HepG2 (cell line): ENCODE results near the gene S100A9. TPM values are rescaled to one million over a fixed set of nuclear protein-coding genes. Genes with fewer than 3 reads are reported as not detected.

Experiments
- ATAC-seq: fragments of 200-7000 bp; cut with Tn5 transposase; 3 replicates; pipeline ENCODE4 v1.9.1; 2020; ENCODE audit warnings: mild to moderate bottlenecking, moderate library complexity
- BruUV-seq: library from RNA; stranded (reverse); fragments of 400-500 nt; replicated peaks from 2 replicates; lab custom pipeline; 2021; lab: Mats Ljungman, UMichigan
- CTCF ChIA-PET: fragments of 300-600 bp; formaldehyde crosslinking; extraction: SDS; loops from one replicate; lab custom pipeline; 2021; ENCODE audit warnings: low total read pairs, inconsistent platforms, low intra/inter-chr PET ratio; lab: Yijun Ruan, JAX
- POLR2A ChIA-PET: fragments of 350-600 bp; sonication (Branson Sonifier 250); formaldehyde crosslinking; loops from one replicate; lab custom pipeline; 2020; ENCODE audit warnings: antibody characterized with exemption, inconsistent platforms; lab: Yijun Ruan, JAX
- DNase-seq: peaks from one replicate; pipeline ENCODE4 v3.0.0-alpha.2; 2015; ENCODE audit warnings: low spot score
- FAIRE-seq: peaks from 3 replicates; lab custom pipeline; 2011; peaks lifted over from hg19 to GRCh38; lab: Jason Lieb, UNC
- H2AFZ ChIP-seq: one replicate; pipeline ENCODE4 v1.6.1; 2011; ENCODE audit warnings: low read length, inconsistent platforms
- H3K27ac ChIP-seq: fragments of 300-600 bp; 3 replicates; pipeline ENCODE4 v1.8.0; 2011; ENCODE audit warnings: mixed run types, mild to moderate bottlenecking, mixed read lengths, low read length, inconsistent platforms; ENCODE audit not compliant: insufficient read depth; ENCODE audit errors: extremely low read length
- H3K27me3 ChIP-seq, 2 experiments: fragments of 200-600 bp in 1 of 2; 2 replicates in 1 of 2; 3 replicates in 1 of 2; pipeline versions ENCODE4 v1.6.0 to v1.8.0; 2011; ENCODE audit warnings: low read length in 2 of 2, mild to moderate bottlenecking in 2 of 2, moderate library complexity in 2 of 2, inconsistent platforms in 1 of 2; ENCODE audit not compliant: insufficient read depth in 2 of 2, control insufficient read depth in 1 of 2
- H3K36me3 ChIP-seq, 2 experiments: fragments of 200-600 bp in 1 of 2; replicated peaks in 1 of 2; 2 replicates in 1 of 2; 3 replicates in 1 of 2; pipeline versions ENCODE4 v1.5.1 to v1.8.0; 2011; ENCODE audit warnings: low read length in 2 of 2, inconsistent platforms in 1 of 2; ENCODE audit not compliant: insufficient read depth in 2 of 2, control insufficient read depth in 1 of 2
- H3K4me1 ChIP-seq: 2 replicates; pipeline ENCODE4 v1.5.1; 2012; ENCODE audit warnings: low read length, inconsistent platforms; ENCODE audit not compliant: insufficient read depth
- H3K4me2 ChIP-seq: 2 replicates; pipeline ENCODE4 v1.6.0; 2011; ENCODE audit warnings: low read depth, low read length, inconsistent platforms
- H3K4me3 ChIP-seq, 3 experiments: fragments of 200-600 bp in 1 of 3; sonication (generic), shearing (Covaris generic) in 1 of 3; replicated peaks in 1 of 3; 2 replicates each; pipeline ENCODE4 v1.5.1; 2011 to 2016; ENCODE audit warnings: low read length in 3 of 3, inconsistent platforms in 2 of 3, low read depth in 2 of 3, mild to moderate bottlenecking in 2 of 3, control low read depth in 1 of 3, mixed read lengths in 1 of 3; ENCODE audit not compliant: insufficient read depth in 1 of 3
- H3K79me2 ChIP-seq: one replicate; pipeline ENCODE4 v1.6.1; 2011; ENCODE audit warnings: low read length, inconsistent platforms; ENCODE audit not compliant: insufficient read depth
- H3K9ac ChIP-seq: 2 replicates; pipeline ENCODE4 v1.6.0; 2011; ENCODE audit warnings: mild to moderate bottlenecking, low read depth, low read length, inconsistent platforms; ENCODE audit not compliant: insufficient read depth
- H3K9me3 ChIP-seq: 2 replicates; pipeline ENCODE4 v1.5.1; 2012; ENCODE audit warnings: mild to moderate bottlenecking, low read length
- H4K20me1 ChIP-seq: 2 replicates; pipeline ENCODE4 v1.6.0; 2011; ENCODE audit warnings: inconsistent platforms, mild to moderate bottlenecking, low read length, moderate library complexity; ENCODE audit not compliant: insufficient read depth
- ESRRA ChIP-seq: sonication (generic); formaldehyde crosslinking; IDR thresholded peaks from 2 replicates; pipeline ENCODE4 v1.5.1; 2020; ENCODE audit warnings: mild to moderate bottlenecking, low read depth, missing genetic modification reagents
- GTF3A ChIP-seq: sonication (generic); formaldehyde crosslinking; conservative IDR thresholded peaks from 2 replicates; pipeline ENCODE4 v1.4.0; 2020; ENCODE audit warnings: mild to moderate bottlenecking, missing genetic modification reagents
- HCFC1 ChIP-seq: fragments of 150-350 bp; IDR thresholded peaks from 2 replicates; pipeline ENCODE4 v1.6.1; 2014; ENCODE audit warnings: low read depth, low read length
- HES4 ChIP-seq: sonication (generic); formaldehyde crosslinking; IDR thresholded peaks from 2 replicates; pipeline ENCODE4 v1.9.0; 2021; ENCODE audit warnings: mild to moderate bottlenecking, missing genetic modification reagents, borderline replicate concordance
- PHF8 ChIP-seq: sonication (generic); formaldehyde crosslinking; IDR thresholded peaks from 2 replicates; pipeline ENCODE4 v1.5.0; 2020; ENCODE audit warnings: missing genetic modification reagents
- SMARCC2 ChIP-seq: fragments of 450-650 bp; IDR thresholded peaks from 2 replicates; pipeline ENCODE4 v1.6.1; 2017; ENCODE audit warnings: antibody characterized with exemption, mild to moderate bottlenecking
- SRY ChIP-seq: sonication (generic); formaldehyde crosslinking; IDR thresholded peaks from 2 replicates; pipeline ENCODE4 v1.8.0; 2022; ENCODE audit warnings: mild to moderate bottlenecking, missing genetic modification reagents
- ZNF12 ChIP-seq: sonication (generic); formaldehyde crosslinking; IDR thresholded peaks from 2 replicates; pipeline ENCODE4 v1.5.0; 2020; ENCODE audit warnings: missing genetic modification reagents
- WGBS: methylation state at CpG from one replicate; pipeline ENCODE4 v1.1.6; 2017; ENCODE audit warnings: low lambda C conversion rate; 5-methylcytosine and 5-hydroxymethylcytosine counted together
- in situ Hi-C: cut with HindIII; loops from 2 replicates; pipeline ENCODE4 v1.10.0; 2017; ENCODE audit warnings: low pct_unique_long_range_greater_than_20kb; ENCODE audit not compliant: extremely low pct_ligation_motif_present
- intact Hi-C: fragments of 100-400 bp; cut with micrococcal nuclease; formaldehyde crosslinking; loops from one replicate; pipeline ENCODE4 v1.10.0; 2022; ENCODE audit not compliant: unreplicated experiment
- polyA plus RNA-seq, 8 experiments: library from polyadenylated mRNA; depleted of rRNA in 3 of 8; stranded (reverse) in 7 of 8; unstranded in 1 of 8; fragments of >200 nt; fragmentation: Illumina TruSeq in 4 of 8; extraction: Trizol in 4 of 8; gene quantifications; 2 replicates each; pipeline versions ENCODE4 v1.2.1 to v1.2.3, GENCODE V29; 2011 to 2016; ENCODE audit warnings: low read depth in 4 of 8, missing spikeins in 1 of 8, mixed read lengths in 1 of 8; ENCODE audit not compliant: insufficient read depth in 1 of 8
- total RNA-seq, 5 experiments: library from RNA; depleted of rRNA; stranded (reverse); fragments of >200 nt; fragmentation: Illumina TruSeq; extraction: Trizol; gene quantifications; 2 replicates each; pipeline ENCODE4 v1.2.3, GENCODE V29; 2016; ENCODE audit warnings: low read depth in 1 of 5
- TF ChIP-seq, protein P1 (sequence below): IDR thresholded peaks from 2 replicates; pipeline ENCODE4 v1.6.1; 2016; ENCODE audit warnings: missing biosample characterization, missing genetic modification reagents, low read depth
- TF ChIP-seq, protein P2 (sequence below): sonication (generic); formaldehyde crosslinking; IDR thresholded peaks from 2 replicates; pipeline ENCODE4 v1.8.0; 2022; ENCODE audit warnings: mild to moderate bottlenecking, missing genetic modification reagents

The S100A9 gene
- total and polyA plus RNA-seq, 2 of the 13 experiments (the other 11 are each of a cell fraction or from before 2014, with no cell fraction given) = 0.31 to 0.69 TPM

DNA sequence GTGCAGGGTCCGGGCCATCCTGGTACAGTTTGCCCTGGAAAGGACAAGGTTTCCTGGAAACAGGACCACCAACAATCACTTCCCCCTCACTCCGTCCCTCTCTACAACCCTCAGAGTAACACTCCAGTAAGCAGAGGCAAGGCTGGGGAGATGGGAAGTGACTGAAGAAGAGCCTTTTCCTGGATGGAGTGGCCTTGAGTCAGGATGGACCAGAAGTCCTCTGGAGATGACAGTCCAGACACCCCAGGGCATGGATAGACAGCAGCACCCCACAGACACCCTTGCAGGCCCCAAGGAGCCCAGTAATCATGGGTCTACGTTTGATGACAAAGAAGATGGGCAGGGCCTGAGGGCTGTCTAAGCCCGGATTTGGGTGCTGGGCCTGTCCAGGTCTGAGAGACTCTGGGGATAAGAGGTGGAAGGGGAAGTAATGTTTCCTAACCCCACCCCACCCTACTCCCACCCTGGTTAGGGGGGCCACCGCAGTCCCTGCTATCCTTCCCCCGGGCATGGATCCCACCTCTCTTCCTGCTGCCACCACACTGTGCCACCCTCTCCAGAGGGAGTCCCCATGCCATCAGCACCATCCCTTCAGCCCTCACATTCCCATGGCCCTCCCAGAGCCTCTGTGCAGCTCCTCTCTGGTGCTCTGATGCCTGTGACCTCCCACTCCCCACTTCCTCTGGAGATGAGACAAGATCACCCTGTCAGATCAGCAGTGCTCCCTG, 40.4 kb downstream of the S100A9 start:
- intact Hi-C loops = loop anchor here (10.0 kb wide), 2 partner anchors 63 to 1003 kb away; no protein-coding TSS in a partner anchor
- Histone ChIP-seq H4K20me1 (no peaks in the 10 kb centered on the region), H3K9me3 (no peaks in the 10 kb centered on the region), H3K4me3 (no peak overlapping the region), H3K4me2 (no peak overlapping the region), H3K79me2 (no peaks in the 10 kb centered on the region), H3K36me3 (no peaks in the 10 kb centered on the region), H3K4me1 (no peaks in the 10 kb centered on the region), H3K27ac (no peak overlapping the region), H3K27me3 (peaks cover 2 to 59% of the 10 kb centered on the region in 2 experiments; a peak in 4 of 5 replicates), H2AFZ (no peak overlapping the region), H3K9ac (no peak overlapping the region)
- ChIA-PET POLR2A (no interaction called here), CTCF (no interaction called here)
- BruUV-seq = no TSS peak
- in situ Hi-C loops = no loop called here
- ATAC-seq (no peak), FAIRE-seq (no peak), DNase-seq (no peak)
- TF ChIP-seq ZNF12 (CRISPR knock-in tag) = no peak
- no peak for TF ChIP-seq PHF8 (CRISPR knock-in tag)
- TF ChIP-seq SMARCC2 = no peak
- no peak for TF ChIP-seq SRY (CRISPR knock-in tag)
- TF ChIP-seq GTF3A = no peak
- TF ChIP-seq, protein P1, sequence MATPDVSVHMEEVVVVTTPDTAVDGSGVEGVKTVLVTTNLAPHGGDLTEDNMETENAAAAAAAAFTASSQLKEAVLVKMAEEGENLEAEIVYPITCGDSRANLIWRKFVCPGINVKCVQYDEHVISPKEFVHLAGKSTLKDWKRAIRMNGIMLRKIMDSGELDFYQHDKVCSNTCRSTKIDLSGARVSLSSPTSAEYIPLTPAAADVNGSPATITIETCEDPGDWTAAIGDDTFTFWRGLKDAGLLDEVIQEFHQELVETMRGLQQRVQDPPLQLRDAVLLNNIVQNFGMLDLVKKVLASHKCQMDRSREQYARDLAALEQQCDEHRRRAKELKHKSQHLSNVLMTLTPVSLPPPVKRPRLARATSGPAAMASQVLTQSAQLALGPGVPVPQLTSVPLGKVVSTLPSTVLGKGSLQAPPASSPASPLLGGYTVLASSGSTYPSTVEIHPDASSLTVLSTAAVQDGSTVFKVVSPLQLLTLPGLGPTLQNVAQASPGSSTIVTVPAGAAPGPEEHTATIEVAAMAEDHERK (CRISPR knock-in tag) = no peak
- TF ChIP-seq HCFC1 = no peak
- TF ChIP-seq HES4 = no peak
- no peak for TF ChIP-seq ESRRA (CRISPR knock-in tag)
- TF ChIP-seq, protein P2, sequence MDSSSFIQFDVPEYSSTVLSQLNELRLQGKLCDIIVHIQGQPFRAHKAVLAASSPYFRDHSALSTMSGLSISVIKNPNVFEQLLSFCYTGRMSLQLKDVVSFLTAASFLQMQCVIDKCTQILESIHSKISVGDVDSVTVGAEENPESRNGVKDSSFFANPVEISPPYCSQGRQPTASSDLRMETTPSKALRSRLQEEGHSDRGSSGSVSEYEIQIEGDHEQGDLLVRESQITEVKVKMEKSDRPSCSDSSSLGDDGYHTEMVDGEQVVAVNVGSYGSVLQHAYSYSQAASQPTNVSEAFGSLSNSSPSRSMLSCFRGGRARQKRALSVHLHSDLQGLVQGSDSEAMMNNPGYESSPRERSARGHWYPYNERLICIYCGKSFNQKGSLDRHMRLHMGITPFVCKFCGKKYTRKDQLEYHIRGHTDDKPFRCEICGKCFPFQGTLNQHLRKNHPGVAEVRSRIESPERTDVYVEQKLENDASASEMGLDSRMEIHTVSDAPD = no peak
- WGBS = 2% methylated on average over 6 of the region's 6 CpGs
